Testis (tissue), 2 donors: ENCODE measurements around the gene SLC17A5.

ENCODE experiments used
- POLR2A ChIP-seq: fragments of 450-650 bp; IDR thresholded peaks from one replicate; pipeline ENCODE4 v1.6.1; 2017; ENCODE audit warnings: antibody characterized with exemption, mild to moderate bottlenecking, moderate library complexity
- TF ChIP-seq, protein P1 (sequence below), 3 experiments: fragments of 450-650 bp in 2 of 3; fragments of 200-600 bp in 1 of 3; sonication (generic) in 1 of 3; IDR thresholded peaks; one replicate each; pipeline ENCODE4 v1.5.1; 2016 to 2019; ENCODE audit warnings: antibody characterized with exemption in 3 of 3, mild to moderate bottlenecking in 2 of 3, moderate library complexity in 1 of 3

DNA sequence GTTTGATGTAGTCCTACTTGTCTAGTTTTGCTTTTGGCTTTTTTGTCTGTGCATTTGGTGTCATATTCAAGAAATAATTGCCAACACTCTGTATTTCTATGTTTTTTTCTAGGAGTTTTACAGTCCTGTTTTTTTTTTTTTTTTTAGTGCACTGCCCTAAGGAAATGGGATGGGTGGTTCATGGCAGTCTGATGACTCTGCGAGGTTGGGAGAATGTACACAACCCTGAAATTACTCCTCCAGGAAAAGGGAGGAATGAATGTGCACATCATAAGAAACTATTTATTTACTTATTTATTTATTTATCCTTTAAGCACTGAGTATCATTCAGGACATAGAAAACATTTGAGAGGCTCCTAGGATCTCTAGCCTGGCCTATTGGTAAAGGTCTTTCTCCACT, 15.2 kb upstream of the SLC17A5 start:
- TF ChIP-seq, protein P1, sequence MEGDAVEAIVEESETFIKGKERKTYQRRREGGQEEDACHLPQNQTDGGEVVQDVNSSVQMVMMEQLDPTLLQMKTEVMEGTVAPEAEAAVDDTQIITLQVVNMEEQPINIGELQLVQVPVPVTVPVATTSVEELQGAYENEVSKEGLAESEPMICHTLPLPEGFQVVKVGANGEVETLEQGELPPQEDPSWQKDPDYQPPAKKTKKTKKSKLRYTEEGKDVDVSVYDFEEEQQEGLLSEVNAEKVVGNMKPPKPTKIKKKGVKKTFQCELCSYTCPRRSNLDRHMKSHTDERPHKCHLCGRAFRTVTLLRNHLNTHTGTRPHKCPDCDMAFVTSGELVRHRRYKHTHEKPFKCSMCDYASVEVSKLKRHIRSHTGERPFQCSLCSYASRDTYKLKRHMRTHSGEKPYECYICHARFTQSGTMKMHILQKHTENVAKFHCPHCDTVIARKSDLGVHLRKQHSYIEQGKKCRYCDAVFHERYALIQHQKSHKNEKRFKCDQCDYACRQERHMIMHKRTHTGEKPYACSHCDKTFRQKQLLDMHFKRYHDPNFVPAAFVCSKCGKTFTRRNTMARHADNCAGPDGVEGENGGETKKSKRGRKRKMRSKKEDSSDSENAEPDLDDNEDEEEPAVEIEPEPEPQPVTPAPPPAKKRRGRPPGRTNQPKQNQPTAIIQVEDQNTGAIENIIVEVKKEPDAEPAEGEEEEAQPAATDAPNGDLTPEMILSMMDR (IDR thresholded peaks at IDR 0.05): no peak
- no peak for TF ChIP-seq POLR2A
